K562 (cell line): Measurements from ENCODE around the gene GMIP.

Experiments used
- EZH2 ChIP-seq: IDR thresholded peaks from 2 replicates; pipeline ENCODE4 v1.6.1; 2012; ENCODE audit warnings: low read depth, mild to moderate bottlenecking, inconsistent platforms, low read length, borderline replicate concordance
- POLR2A ChIP-seq: fragments of 450-650 bp; conservative IDR thresholded peaks from 2 replicates; pipeline ENCODE4 v1.6.1; 2016
- SOX6 ChIP-seq: fragments of 450-650 bp; IDR thresholded peaks from 2 replicates; pipeline ENCODE4 v1.6.1; 2014; ENCODE audit warnings: mild to moderate bottlenecking
- U2AF1 ChIP-seq: fragments of 200-400 bp; formaldehyde crosslinking; optimal IDR thresholded peaks from 2 replicates; pipeline ENCODE3; 2017; ENCODE audit warnings: mild to moderate bottlenecking, low read depth, low read length, moderate library complexity
- ZBTB17 ChIP-seq: fragments of 450-650 bp; formaldehyde crosslinking; IDR thresholded peaks from 2 replicates; pipeline ENCODE4 v1.4.0; 2020; ENCODE audit warnings: mild to moderate bottlenecking
- ZZZ3 ChIP-seq: fragments of 450-650 bp; IDR thresholded peaks from 2 replicates; pipeline ENCODE4 v1.6.1; 2016; ENCODE audit warnings: antibody characterized with exemption, mild to moderate bottlenecking, moderate library complexity

GRCh38 chr19:19615086-19615485 lies 28.4 kb downstream of the GMIP start:
- TF ChIP-seq ZZZ3 (no peak), ZBTB17 (CRISPR knock-in tag) (no peak), SOX6 (no peak), U2AF1 (no peak), EZH2 (no peak), POLR2A (no peak)
